PC-3 (cell line): Measurements from ENCODE around the gene GEN1. TPM values are rescaled to one million over a fixed set of nuclear protein-coding genes. Genes with fewer than 3 reads are reported as not detected.

ENCODE experiments used
- ATAC-seq: fragments of 200-7000 bp; cut with Tn5 transposase; 2 replicates; pipeline ENCODE4 v1.9.1; 2020; ENCODE audit warnings: mild to moderate bottlenecking, moderate library complexity
- BruUV-seq: library from RNA; stranded (reverse); fragments of 400-500 nt; replicated peaks from 2 replicates; lab custom pipeline; 2021; lab: Mats Ljungman, UMichigan
- CTCF ChIA-PET: fragments of 300-600 bp; sonication (Branson Sonifier 250); formaldehyde crosslinking; loops from one replicate; lab custom pipeline; 2022; ENCODE audit warnings: antibody characterized with exemption; lab: Charles Lee
- POLR2A ChIA-PET: fragments of 300-600 bp; sonication (Branson Sonifier 250); formaldehyde crosslinking; loops from one replicate; lab custom pipeline; 2022; ENCODE audit warnings: antibody characterized with exemption; ENCODE audit not compliant: unreplicated experiment; lab: Charles Lee
- DNase-seq: peaks from one replicate; pipeline ENCODE4 v3.0.0-alpha.2; 2015
- H2AFZ ChIP-seq: fragments of 300-600 bp; sonication (generic); 2 replicates; pipeline ENCODE4 v1.6.0; 2016; ENCODE audit warnings: antibody characterized with exemption, low read length
- H3F3A ChIP-seq: fragments of 300-600 bp; sonication (generic); one replicate; pipeline ENCODE4 v1.6.0; 2017; ENCODE audit warnings: antibody characterized with exemption, low read length, control low read depth, mild to moderate bottlenecking; ENCODE audit not compliant: unreplicated experiment
- H3K27ac ChIP-seq: fragments of 300-600 bp; sonication (generic); 2 replicates; pipeline ENCODE4 v1.5.1; 2016; ENCODE audit warnings: mild to moderate bottlenecking, low read length
- H3K27me3 ChIP-seq: fragments of 300-600 bp; sonication (generic); 2 replicates; pipeline ENCODE4 v1.6.1; 2016; ENCODE audit warnings: low read length, mixed read lengths
- H3K36me3 ChIP-seq: fragments of 300-600 bp; sonication (generic); 2 replicates; pipeline ENCODE4 v1.6.1; 2016; ENCODE audit warnings: low read depth, mixed run types, low read length, mixed read lengths
- H3K4me1 ChIP-seq: fragments of 300-600 bp; sonication (generic); 2 replicates; pipeline ENCODE4 v1.5.1; 2016; ENCODE audit warnings: low read length; ENCODE audit not compliant: insufficient read depth
- H3K4me2 ChIP-seq: fragments of 300-600 bp; sonication (generic); 2 replicates; pipeline ENCODE4 v1.6.0; 2016; ENCODE audit warnings: low read length
- H3K4me3 ChIP-seq: fragments of 300-600 bp; sonication (generic); 2 replicates; pipeline ENCODE4 v1.5.1; 2016; ENCODE audit warnings: mild to moderate bottlenecking, low read length, mixed read lengths
- H3K79me2 ChIP-seq: fragments of 300-600 bp; sonication (generic); 2 replicates; pipeline ENCODE4 v1.6.1; 2017; ENCODE audit warnings: low read length, mixed read lengths
- H3K9ac ChIP-seq: fragments of 300-600 bp; sonication (generic); 2 replicates; pipeline ENCODE4 v1.6.0; 2016; ENCODE audit warnings: mild to moderate bottlenecking, low read length
- H3K9me2 ChIP-seq: fragments of 300-600 bp; sonication (generic); replicated peaks from 2 replicates; pipeline ENCODE4 v1.6.1; 2016; ENCODE audit warnings: mixed run types, low read length, mixed read lengths
- H3K9me3 ChIP-seq: fragments of 300-600 bp; sonication (generic); 2 replicates; pipeline ENCODE4 v1.6.1; 2016; ENCODE audit warnings: low read length, mixed read lengths
- H4K20me1 ChIP-seq: fragments of 300-600 bp; sonication (generic); 2 replicates; pipeline ENCODE4 v1.6.1; 2016; ENCODE audit warnings: low read length, mixed read lengths
- CTCF ChIP-seq: fragments of 300-600 bp; sonication (generic); conservative IDR thresholded peaks from 2 replicates; pipeline ENCODE4 v1.5.1; 2017; ENCODE audit warnings: antibody characterized with exemption, low read depth, mild to moderate bottlenecking, low read length
- EZH2 ChIP-seq: fragments of 300-600 bp; sonication (generic); IDR thresholded peaks from one replicate; pipeline ENCODE4 v1.6.1; 2017; ENCODE audit warnings: antibody characterized with exemption, mild to moderate bottlenecking, low read length; ENCODE audit not compliant: unreplicated experiment
- EZH2phosphoT487 ChIP-seq: fragments of 300-600 bp; sonication (generic); IDR thresholded peaks from 2 replicates; pipeline ENCODE4 v1.6.1; 2018; ENCODE audit warnings: mild to moderate bottlenecking, antibody characterized with exemption, low read length, borderline replicate concordance
- intact Hi-C: fragments of 100-400 bp; cut with micrococcal nuclease; formaldehyde crosslinking; loops from 2 replicates; pipeline ENCODE4 v1.9.0; 2023
- total RNA-seq: library from RNA; depleted of rRNA; stranded (reverse); fragments of >200 nt; gene quantifications from 2 replicates; pipeline ENCODE4 v1.2.3, GENCODE V29; 2014

The GEN1 gene
- total RNA-seq, 1 experiment from 2014 or later, result 21.4 TPM

DNA sequence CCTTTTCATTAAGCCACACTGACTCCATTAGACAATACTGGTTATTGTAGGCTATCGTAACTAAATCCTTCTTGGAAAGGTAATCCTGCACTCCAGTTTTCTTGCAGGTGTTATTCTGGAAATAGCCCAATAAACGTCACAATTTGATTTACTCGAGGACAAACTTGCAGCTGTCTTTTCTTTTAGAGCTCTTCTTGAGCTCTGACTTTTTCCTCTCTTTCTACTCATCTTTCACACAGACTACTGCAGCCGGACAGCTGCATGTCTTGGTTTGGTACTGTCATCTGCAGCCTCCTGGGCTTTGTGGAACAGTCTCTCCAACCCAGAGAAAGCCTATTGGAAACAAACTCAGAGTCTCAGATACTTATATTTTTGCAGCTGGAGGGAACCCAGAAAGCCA lies 39.4 kb downstream of the GEN1 start:
- Histone ChIP-seq H3K9me2 (no peaks in the 10 kb centered on the region), H3K9me3 (no peaks in the 10 kb centered on the region), H3F3A (no peaks in the 10 kb centered on the region), H3K27me3 (peaks cover 37% of the 10 kb centered on the region; the same call in 1 of the 2 replicates), H3K4me1 (no peaks in the 10 kb centered on the region), H3K4me2 (no peak overlapping the region), H3K27ac (no peak overlapping the region), H3K36me3 (no peaks in the 10 kb centered on the region), H4K20me1 (no peaks in the 10 kb centered on the region), H2AFZ (no peak overlapping the region), H3K4me3 (no peak overlapping the region), H3K79me2 (no peaks in the 10 kb centered on the region), H3K9ac (no peak overlapping the region)
- ChIA-PET POLR2A (no interaction called here), CTCF (no interaction called here)
- intact Hi-C loops, result no loop called here
- ATAC-seq (no peak), DNase-seq (no peak)
- TF ChIP-seq CTCF, result no peak
- TF ChIP-seq EZH2phosphoT487, result no peak
- no peak for TF ChIP-seq EZH2
- BruUV-seq, result no TSS peak

- no peaks in the 10 kb centered on the region for H3F3A ChIP-seq
- no peak for ATAC-seq
- CTCF ChIA-PET, result no interaction called here
Measured at GRCh38 chr2:17793803-17794354, 39.9 kb downstream of the GEN1 start.

More at GRCh38 chr2:17793803-17794354, 39.9 kb downstream of the GEN1 start:
- BruUV-seq, result no TSS peak
- Histone ChIP-seq H3K9me2 (no peaks in the 10 kb centered on the region), H3K9me3 (no peaks in the 10 kb centered on the region), H3K4me2 (no peak overlapping the region), H3K79me2 (no peaks in the 10 kb centered on the region), H3K36me3 (no peaks in the 10 kb centered on the region), H3K4me3 (no peak overlapping the region), H3K4me1 (no peaks in the 10 kb centered on the region), H3K27me3 (peaks cover 43% of the 10 kb centered on the region), H2AFZ (no peak overlapping the region), H4K20me1 (no peaks in the 10 kb centered on the region), H3K9ac (no peak overlapping the region), H3K27ac (no peak overlapping the region)
- no peak for DNase-seq
- intact Hi-C loops, result no loop called here
- TF ChIP-seq EZH2phosphoT487 (no peak), CTCF (no peak), EZH2 (no peak)
- POLR2A ChIA-PET, result no interaction called here
